Ectodermal cell (in vitro differentiated cells): ENCODE results near the gene DCUN1D5.

Experiments
- H3K27ac ChIP-seq: 2 replicates; pipeline ENCODE4 v1.7.0; 2013; ENCODE audit warnings: mild to moderate bottlenecking, low read depth, low read length; ENCODE audit not compliant: insufficient read depth, poor library complexity, severe bottlenecking
- H3K27me3 ChIP-seq: 2 replicates; pipeline ENCODE4 v1.7.0; 2013; ENCODE audit warnings: mild to moderate bottlenecking, low read length; ENCODE audit not compliant: insufficient read depth, control insufficient read depth, poor library complexity, severe bottlenecking
- H3K36me3 ChIP-seq: one replicate; pipeline ENCODE4 v1.7.0; 2013; ENCODE audit warnings: low read length; ENCODE audit not compliant: control insufficient read depth, insufficient read depth
- H3K4me1 ChIP-seq: one replicate; pipeline ENCODE4 v1.7.0; 2013; ENCODE audit warnings: low read length; ENCODE audit not compliant: control insufficient read depth, insufficient read depth
- H3K4me3 ChIP-seq: 2 replicates; pipeline ENCODE4 v1.7.0; 2013; ENCODE audit warnings: low read depth, low read length, control low read depth; ENCODE audit not compliant: insufficient read depth
- H3K9me3 ChIP-seq: 2 replicates; pipeline ENCODE4 v1.7.0; 2013; ENCODE audit warnings: mild to moderate bottlenecking, low read length, moderate library complexity; ENCODE audit not compliant: control insufficient read depth
- WGBS, 2 experiments: methylation state at CpG; one replicate each; pipeline ENCODE4 v1.1.7; 2013; ENCODE audit warnings: missing lambda C conversion rate in 2 of 2; 5-methylcytosine and 5-hydroxymethylcytosine counted together

The DCUN1D5 gene

GRCh38 chr11:103067118-103067517 lies 24.8 kb downstream of the DCUN1D5 start:
- H3K4me3 ChIP-seq, result no peak overlapping the region
- H3K36me3 ChIP-seq, result no peaks in the 10 kb centered on the region
- H3K27me3 ChIP-seq, result no peaks in the 10 kb centered on the region
- 100% methylated on average over 1 of the region's 1 CpG; no CpG with 5 or more reads in 1 of the 2 experiments for WGBS, 2 experiments
- H3K9me3 ChIP-seq, result no peaks in the 10 kb centered on the region
- H3K4me1 ChIP-seq, result no peaks in the 10 kb centered on the region
- H3K27ac ChIP-seq, result no peak overlapping the region

- H3K27ac ChIP-seq, result no peak overlapping the region
- no peaks in the 10 kb centered on the region for H3K9me3 ChIP-seq
- no peaks in the 10 kb centered on the region for H3K4me1 ChIP-seq
- H3K36me3 ChIP-seq, result no peaks in the 10 kb centered on the region
- H3K27me3 ChIP-seq, result no peaks in the 10 kb centered on the region
- 92 to 93% methylated on average over 1 of the region's 1 CpG for WGBS, 2 experiments
- no peak overlapping the region for H3K4me3 ChIP-seq
Measured at GRCh38 chr11:103061656-103062055, 30.3 kb downstream of the DCUN1D5 start.

GRCh38 chr11:103055221-103055890 lies 36.6 kb downstream of the DCUN1D5 start:
- no peaks in the 10 kb centered on the region for H3K9me3 ChIP-seq
- no peak overlapping the region for H3K4me3 ChIP-seq
- H3K27ac ChIP-seq, result no peak overlapping the region
- H3K36me3 ChIP-seq, result no peaks in the 10 kb centered on the region
- H3K27me3 ChIP-seq, result no peaks in the 10 kb centered on the region
- WGBS, 2 experiments, result 83 to 89% methylated on average over 3 of the region's 3 CpGs
- H3K4me1 ChIP-seq, result no peaks in the 10 kb centered on the region

GRCh38 chr11:103053997-103054396 lies 38.0 kb downstream of the DCUN1D5 start:
- Histone ChIP-seq H3K4me3 (no peak overlapping the region), H3K36me3 (no peaks in the 10 kb centered on the region), H3K27me3 (no peaks in the 10 kb centered on the region), H3K9me3 (no peaks in the 10 kb centered on the region), H3K4me1 (no peaks in the 10 kb centered on the region), H3K27ac (no peak overlapping the region)
- 96 to 98% methylated on average over 2 of the region's 3 CpGs for WGBS, 2 experiments

- no peaks in the 10 kb centered on the region for H3K27me3 ChIP-seq
- H3K9me3 ChIP-seq, result no peaks in the 10 kb centered on the region
- no peak overlapping the region for H3K4me3 ChIP-seq
- 85 to 90% methylated on average over 4 of the region's 4 CpGs for WGBS, 2 experiments
- H3K27ac ChIP-seq, result no peak overlapping the region
- no peaks in the 10 kb centered on the region for H3K4me1 ChIP-seq
- no peaks in the 10 kb centered on the region for H3K36me3 ChIP-seq
Measured at GRCh38 chr11:103051981-103052380, 40.0 kb downstream of the DCUN1D5 start.

- Histone ChIP-seq H3K4me1 (no peaks in the 10 kb centered on the region), H3K4me3 (no peak overlapping the region), H3K9me3 (no peaks in the 10 kb centered on the region), H3K36me3 (no peaks in the 10 kb centered on the region), H3K27me3 (no peaks in the 10 kb centered on the region), H3K27ac (no peak overlapping the region)
- 92% methylated on average over 1 of the region's 1 CpG; no CpG with 5 or more reads in 1 of the 2 experiments for WGBS, 2 experiments
Measured at GRCh38 chr11:103051151-103051801, 40.7 kb downstream of the DCUN1D5 start.

- Histone ChIP-seq H3K27me3 (no peaks in the 10 kb centered on the region), H3K9me3 (no peaks in the 10 kb centered on the region), H3K36me3 (no peaks in the 10 kb centered on the region), H3K4me3 (no peak overlapping the region), H3K4me1 (no peaks in the 10 kb centered on the region), H3K27ac (no peak overlapping the region)
Measured at GRCh38 chr11:103050351-103050750, 41.6 kb downstream of the DCUN1D5 start.

GRCh38 chr11:103047837-103048236 lies 44.1 kb downstream of the DCUN1D5 start:
- Histone ChIP-seq H3K4me3 (no peak overlapping the region), H3K27ac (no peak overlapping the region), H3K36me3 (no peaks in the 10 kb centered on the region), H3K4me1 (no peaks in the 10 kb centered on the region), H3K9me3 (no peaks in the 10 kb centered on the region), H3K27me3 (no peaks in the 10 kb centered on the region)

- Histone ChIP-seq H3K27me3 (no peaks in the 10 kb centered on the region), H3K27ac (no peak overlapping the region), H3K4me1 (no peaks in the 10 kb centered on the region), H3K4me3 (no peak overlapping the region), H3K9me3 (no peaks in the 10 kb centered on the region), H3K36me3 (no peaks in the 10 kb centered on the region)
- WGBS, 2 experiments, result 90 to 95% methylated on average over 2 to 6 of the region's 7 CpGs
Measured at GRCh38 chr11:103043826-103044678, 47.9 kb downstream of the DCUN1D5 start.

GRCh38 chr11:103042161-103042560 lies 49.8 kb downstream of the DCUN1D5 start:
- no peak overlapping the region for H3K4me3 ChIP-seq
- H3K27me3 ChIP-seq, result no peaks in the 10 kb centered on the region
- no peaks in the 10 kb centered on the region for H3K36me3 ChIP-seq
- H3K27ac ChIP-seq, result no peak overlapping the region
- no peaks in the 10 kb centered on the region for H3K4me1 ChIP-seq
- H3K9me3 ChIP-seq, result no peaks in the 10 kb centered on the region
- WGBS, 2 experiments, result 83 to 92% methylated on average over 1 to 2 of the region's 2 CpGs
